Tibial nerve (tissue), 4 donors: ENCODE results near the gene MCUR1. TPM values are rescaled to one million over a fixed set of nuclear protein-coding genes. Genes with fewer than 3 reads are reported as not detected.
"Not testable (repeated sequence)": the region's sequence is repeated elsewhere in the genome, so short reads cannot be mapped to it uniquely, and the experiment has no call there.

ENCODE experiments used
- DNase-seq, 2 donors: peaks; one replicate each; pipeline ENCODE4 v3.0.0-alpha.2; 2019; ENCODE audit warnings: low spot score in 2 of 2
- H3K27ac ChIP-seq, 4 donors: fragments of 200-600 bp; sonication (generic) in 3 of 4; one replicate each; pipeline ENCODE4 v1.5.1; 2017 to 2019; ENCODE audit warnings: mild to moderate bottlenecking in 1 of 4
- H3K27me3 ChIP-seq, 2 donors: fragments of 200-600 bp; sonication (generic) in 1 of 2; one replicate each; pipeline versions ENCODE4 v1.5.1 to v1.6.0; 2017 to 2019
- H3K36me3 ChIP-seq, 3 donors: fragments of 200-600 bp; sonication (generic); one replicate each; pipeline ENCODE4 v1.5.1; 2018 to 2019
- H3K4me1 ChIP-seq, 4 donors: fragments of 200-600 bp; sonication (generic) in 3 of 4; one replicate each; pipeline ENCODE4 v1.5.1; 2017 to 2019
- H3K4me3 ChIP-seq, 4 donors: fragments of 200-600 bp; sonication (generic) in 3 of 4; one replicate each; pipeline ENCODE4 v1.5.1; 2017 to 2019; ENCODE audit warnings: mild to moderate bottlenecking in 1 of 4, moderate library complexity in 1 of 4
- H3K9me3 ChIP-seq, 4 donors: fragments of 200-600 bp; sonication (generic) in 3 of 4; one replicate each; pipeline ENCODE4 v1.5.1; 2017 to 2019
- CTCF ChIP-seq, 5 experiments: fragments of 200-600 bp in 3 of 5; fragments of 450-650 bp in 2 of 5; sonication (generic) in 3 of 5; IDR thresholded peaks; one replicate each; pipeline ENCODE4 v1.5.1; 2016 to 2019; ENCODE audit warnings: antibody characterized with exemption in 5 of 5, mild to moderate bottlenecking in 3 of 5, moderate library complexity in 2 of 5
- EP300 ChIP-seq, 2 donors: sonication (generic); formaldehyde crosslinking; IDR thresholded peaks; one replicate each; pipeline ENCODE4 v1.6.1; 2017; ENCODE audit warnings: antibody characterized with exemption in 2 of 2, mild to moderate bottlenecking in 1 of 2
- POLR2A ChIP-seq, 2 donors: fragments of 450-650 bp; IDR thresholded peaks; one replicate each; pipeline ENCODE4 v1.6.1; 2017; ENCODE audit warnings: antibody characterized with exemption in 2 of 2, mild to moderate bottlenecking in 2 of 2, moderate library complexity in 2 of 2
- WGBS, 2 donors: methylation state at CpG; one replicate each; pipeline ENCODE4 v1.1.5; 2018; 5-methylcytosine and 5-hydroxymethylcytosine counted together
- total RNA-seq, 4 donors: library from RNA; depleted of rRNA; stranded (reverse); fragments of >200 nt; gene quantifications; one replicate each; pipeline ENCODE4 v1.1.0, GENCODE V29; 2016

The MCUR1 gene
- total RNA-seq, 4 donors from 2014 or later, result 7.9 to 23.7 (median 9.9) TPM

GRCh38 chr6:13853871-13854270 lies 39.5 kb upstream of the MCUR1 start:
- Histone ChIP-seq H3K9me3 (no peaks in the 10 kb centered on the region), H3K27me3 (peaks cover 0 to 12% of the 10 kb centered on the region in 2 donors), H3K36me3 (no peaks in the 10 kb centered on the region), H3K27ac (no peak overlapping the region), H3K4me1 (peaks cover 0 to 3% (median 0%) of the 10 kb centered on the region in 4 donors), H3K4me3 (no peak overlapping the region)
- WGBS, 2 donors, result 84 to 92% methylated on average over 5 of the region's 5 CpGs
- no peak for DNase-seq
- TF ChIP-seq CTCF (IDR thresholded peaks at IDR 0.05), result no peak
- TF ChIP-seq EP300 (IDR thresholded peaks at IDR 0.05), result no peak
- TF ChIP-seq POLR2A (IDR thresholded peaks at IDR 0.05), result no peak

GRCh38 chr6:13851803-13852202 lies 37.4 kb upstream of the MCUR1 start:
- no peak overlapping the region for H3K27ac ChIP-seq
- no peaks in the 10 kb centered on the region for H3K9me3 ChIP-seq
- 82 to 85% methylated on average over 2 of the region's 2 CpGs for WGBS, 2 donors
- no peaks in the 10 kb centered on the region for H3K27me3 ChIP-seq
- no peak overlapping the region for H3K4me3 ChIP-seq
- no peak for DNase-seq
- TF ChIP-seq POLR2A (IDR thresholded peaks at IDR 0.05) (no peak), CTCF (IDR thresholded peaks at IDR 0.05) (no peak)
- no peaks in the 10 kb centered on the region for H3K36me3 ChIP-seq
- peaks cover 0 to 8% (median 0%) of the 10 kb centered on the region in 4 donors for H3K4me1 ChIP-seq

GRCh38 chr6:13851330-13851729 lies 37.0 kb upstream of the MCUR1 start:
- Histone ChIP-seq H3K27me3 (no peaks in the 10 kb centered on the region), H3K36me3 (no peaks in the 10 kb centered on the region), H3K27ac (no peak overlapping the region), H3K4me3 (no peak overlapping the region), H3K4me1 (peaks cover 0 to 8% (median 0%) of the 10 kb centered on the region in 4 donors), H3K9me3 (no peaks in the 10 kb centered on the region)
- TF ChIP-seq CTCF (IDR thresholded peaks at IDR 0.05), result no peak
- no peak for TF ChIP-seq EP300 (IDR thresholded peaks at IDR 0.05)
- no peak for TF ChIP-seq POLR2A (IDR thresholded peaks at IDR 0.05)
- WGBS, 2 donors, result 87 to 90% methylated on average over 3 of the region's 3 CpGs
- no peak for DNase-seq

- not testable (repeated sequence) for DNase-seq, H3K36me3 ChIP-seq
- WGBS, 2 donors, result 92 to 96% methylated on average over 5 of the region's 5 CpGs
These were observed 36.3 kb upstream of the MCUR1 start for GRCh38 chr6:13850690-13851089.

GRCh38 chr6:13848522-13849150 lies 34.3 kb upstream of the MCUR1 start:
- DNase-seq, result no peak
- H3K36me3 ChIP-seq, result no peaks in the 10 kb centered on the region
- H3K9me3 ChIP-seq, result no peaks in the 10 kb centered on the region
- H3K27ac ChIP-seq, result no peak overlapping the region
- H3K4me3 ChIP-seq, result no peak overlapping the region
- WGBS, 2 donors, result 29 to 36% methylated on average over 5 of the region's 5 CpGs
- no peak for TF ChIP-seq EP300 (IDR thresholded peaks at IDR 0.05)
- TF ChIP-seq CTCF (IDR thresholded peaks at IDR 0.05), result no peak
- peaks cover 0 to 8% (median 0%) of the 10 kb centered on the region in 4 donors for H3K4me1 ChIP-seq
- H3K27me3 ChIP-seq, result no peaks in the 10 kb centered on the region

More at GRCh38 chr6:13850690-13851089, 36.3 kb upstream of the MCUR1 start:
- H3K27me3 ChIP-seq, H3K4me1 ChIP-seq, H3K4me3 ChIP-seq, H3K9me3 ChIP-seq, H3K27ac ChIP-seq: not testable (repeated sequence)
